Peyer's patch (tissue), 4 donors: ENCODE results near the gene HOXA11.

Experiments used
- POLR2A ChIP-seq, 2 donors: fragments of 450-650 bp; IDR thresholded peaks; one replicate each; pipeline ENCODE4 v1.5.1; 2017; ENCODE audit warnings: antibody characterized with exemption in 2 of 2, mild to moderate bottlenecking in 2 of 2, moderate library complexity in 2 of 2
- TF ChIP-seq, protein P1 (sequence below), 6 experiments: fragments of 450-650 bp in 4 of 6; fragments of 200-600 bp in 2 of 6; sonication (generic) in 1 of 6; IDR thresholded peaks; one replicate each; pipeline ENCODE4 v1.5.1; 2017 to 2019; ENCODE audit warnings: antibody characterized with exemption in 6 of 6, mild to moderate bottlenecking in 3 of 6, moderate library complexity in 1 of 6

- TF ChIP-seq POLR2A (IDR thresholded peaks at IDR 0.05), result no peak
- TF ChIP-seq, protein P1, sequence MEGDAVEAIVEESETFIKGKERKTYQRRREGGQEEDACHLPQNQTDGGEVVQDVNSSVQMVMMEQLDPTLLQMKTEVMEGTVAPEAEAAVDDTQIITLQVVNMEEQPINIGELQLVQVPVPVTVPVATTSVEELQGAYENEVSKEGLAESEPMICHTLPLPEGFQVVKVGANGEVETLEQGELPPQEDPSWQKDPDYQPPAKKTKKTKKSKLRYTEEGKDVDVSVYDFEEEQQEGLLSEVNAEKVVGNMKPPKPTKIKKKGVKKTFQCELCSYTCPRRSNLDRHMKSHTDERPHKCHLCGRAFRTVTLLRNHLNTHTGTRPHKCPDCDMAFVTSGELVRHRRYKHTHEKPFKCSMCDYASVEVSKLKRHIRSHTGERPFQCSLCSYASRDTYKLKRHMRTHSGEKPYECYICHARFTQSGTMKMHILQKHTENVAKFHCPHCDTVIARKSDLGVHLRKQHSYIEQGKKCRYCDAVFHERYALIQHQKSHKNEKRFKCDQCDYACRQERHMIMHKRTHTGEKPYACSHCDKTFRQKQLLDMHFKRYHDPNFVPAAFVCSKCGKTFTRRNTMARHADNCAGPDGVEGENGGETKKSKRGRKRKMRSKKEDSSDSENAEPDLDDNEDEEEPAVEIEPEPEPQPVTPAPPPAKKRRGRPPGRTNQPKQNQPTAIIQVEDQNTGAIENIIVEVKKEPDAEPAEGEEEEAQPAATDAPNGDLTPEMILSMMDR (IDR thresholded peaks at IDR 0.05), result no peak
Measured at GRCh38 chr7:27198138-27198841, 13.3 kb upstream of the HOXA11 start.
